Mesenchymal stem cell (in vitro differentiated cells and primary cell): Measurements from ENCODE around the gene CPXM2.

Experiments used
- DNase-seq: peaks from one replicate; pipeline ENCODE4 v3.0.0-alpha.2; 2013
- H2AFZ ChIP-seq: one replicate; pipeline ENCODE4 v1.6.1; 2013; ENCODE audit warnings: low read depth, mild to moderate bottlenecking, control low read depth, inconsistent platforms, low read length, moderate library complexity
- H2AK5ac ChIP-seq: 2 replicates; pipeline ENCODE4 v1.6.1; 2013; ENCODE audit warnings: low read length, moderate library complexity, mild to moderate bottlenecking, inconsistent platforms; ENCODE audit not compliant: severe bottlenecking
- H2BK120ac ChIP-seq: one replicate; pipeline ENCODE4 v1.6.1; 2013; ENCODE audit warnings: low read depth, mild to moderate bottlenecking, inconsistent platforms, low read length, moderate library complexity
- H2BK12ac ChIP-seq, 2 experiments: one replicate each; pipeline ENCODE4 v1.6.1; 2013; ENCODE audit warnings: inconsistent platforms in 2 of 2, low read length in 2 of 2, mild to moderate bottlenecking in 2 of 2, moderate library complexity in 2 of 2, control low read depth in 1 of 2
- H2BK15ac ChIP-seq: one replicate; pipeline ENCODE4 v1.6.1; 2013; ENCODE audit warnings: mild to moderate bottlenecking, low read depth, inconsistent platforms; ENCODE audit not compliant: poor library complexity, severe bottlenecking
- H2BK5ac ChIP-seq: 2 replicates; pipeline ENCODE4 v1.6.1; 2013; ENCODE audit warnings: low read depth, mild to moderate bottlenecking, low read length, control low read depth, inconsistent platforms; ENCODE audit not compliant: poor library complexity, severe bottlenecking
- H3K14ac ChIP-seq, 2 experiments: one replicate each; pipeline ENCODE4 v1.6.1; 2013; ENCODE audit warnings: inconsistent platforms in 2 of 2, low read length in 2 of 2, control low read depth in 1 of 2, mild to moderate bottlenecking in 1 of 2, moderate library complexity in 1 of 2
- H3K18ac ChIP-seq, 2 experiments: one replicate each; pipeline ENCODE4 v1.6.1; 2013; ENCODE audit warnings: inconsistent platforms in 2 of 2, low read length in 2 of 2, control low read depth in 1 of 2, low read depth in 1 of 2, mild to moderate bottlenecking in 1 of 2
- H3K23ac ChIP-seq, 2 experiments: one replicate each; pipeline ENCODE4 v1.6.1; 2013; ENCODE audit warnings: inconsistent platforms in 2 of 2, low read length in 2 of 2, mild to moderate bottlenecking in 2 of 2, moderate library complexity in 2 of 2, control low read depth in 1 of 2
- H3K27ac ChIP-seq: 2 replicates; pipeline ENCODE4 v1.5.1; 2013; ENCODE audit warnings: mild to moderate bottlenecking, moderate library complexity, low read length, control low read depth, inconsistent platforms; ENCODE audit not compliant: poor library complexity, severe bottlenecking
- H3K27me3 ChIP-seq, 2 experiments: 2 replicates each; pipeline versions ENCODE4 v1.6.1 to v1.7.0; 2013; ENCODE audit warnings: low read length in 2 of 2, mild to moderate bottlenecking in 2 of 2, moderate library complexity in 2 of 2, control low read depth in 1 of 2, inconsistent platforms in 1 of 2; ENCODE audit not compliant: control insufficient read depth in 1 of 2, insufficient read depth in 1 of 2
- H3K36me3 ChIP-seq, 2 experiments: 2 replicates each; pipeline versions ENCODE4 v1.6.1 to v1.7.0; 2013; ENCODE audit warnings: low read length in 2 of 2, control low read depth in 1 of 2, inconsistent platforms in 1 of 2, low read depth in 1 of 2, mild to moderate bottlenecking in 1 of 2; ENCODE audit not compliant: insufficient read depth in 2 of 2, control insufficient read depth in 1 of 2
- H3K4ac ChIP-seq, 2 experiments: one replicate each; pipeline ENCODE4 v1.6.1; 2013; ENCODE audit warnings: inconsistent platforms in 2 of 2, low read length in 2 of 2, mild to moderate bottlenecking in 2 of 2, moderate library complexity in 2 of 2, control low read depth in 1 of 2, low read depth in 1 of 2
- H3K4me1 ChIP-seq: 2 replicates; pipeline ENCODE4 v1.6.1; 2013; ENCODE audit warnings: low read depth, low read length, control low read depth; ENCODE audit not compliant: control insufficient read depth, insufficient read depth
- H3K4me2 ChIP-seq: 2 replicates; pipeline ENCODE4 v1.6.1; 2013; ENCODE audit warnings: low read length, mild to moderate bottlenecking, inconsistent platforms; ENCODE audit not compliant: poor library complexity, severe bottlenecking
- H3K4me3 ChIP-seq, 2 experiments: 2 replicates each; pipeline versions ENCODE4 v1.5.1 to v1.7.0; 2013; ENCODE audit warnings: low read length in 2 of 2, mild to moderate bottlenecking in 2 of 2, control low read depth in 1 of 2, low read depth in 1 of 2; ENCODE audit not compliant: insufficient read depth in 1 of 2
- H3K79me1 ChIP-seq: replicated peaks from 2 replicates; pipeline ENCODE4 v1.6.1; 2013; ENCODE audit warnings: mild to moderate bottlenecking, control low read depth, low read length, inconsistent platforms; ENCODE audit not compliant: poor library complexity, severe bottlenecking
- H3K9ac ChIP-seq: 2 replicates; pipeline ENCODE4 v1.7.0; 2013; ENCODE audit warnings: mild to moderate bottlenecking, low read length, moderate library complexity
- H3K9me3 ChIP-seq: 2 replicates; pipeline ENCODE4 v1.7.0; 2013; ENCODE audit warnings: mild to moderate bottlenecking, low read length; ENCODE audit not compliant: control insufficient read depth
- H4K8ac ChIP-seq: one replicate; pipeline ENCODE4 v1.6.1; 2013; ENCODE audit warnings: inconsistent platforms, mild to moderate bottlenecking, low read length, moderate library complexity
- H4K91ac ChIP-seq: one replicate; pipeline ENCODE4 v1.6.1; 2013; ENCODE audit warnings: mild to moderate bottlenecking, low read length, inconsistent platforms
- WGBS: methylation state at CpG from one replicate; pipeline ENCODE4 v1.1.7; 2013; ENCODE audit warnings: mixed read lengths; 5-methylcytosine and 5-hydroxymethylcytosine counted together

Gene CPXM2

GRCh38 chr10:123878666-123879303, 12.8 kb downstream of the CPXM2 start:
- Histone ChIP-seq H3K36me3 (peaks cover 0 to 17% of the 10 kb centered on the region in 2 experiments), H2AFZ (no peak overlapping the region), H2BK120ac (no peak overlapping the region), H3K9me3 (peaks cover 10% of the 10 kb centered on the region), H3K18ac (no peak overlapping the region), H4K8ac (no peak overlapping the region), H3K14ac (no peak overlapping the region), H3K27ac (no peak overlapping the region), H3K9ac (no peak overlapping the region), H3K4me3 (no peak overlapping the region), H2BK12ac (no peak overlapping the region), H4K91ac (no peak overlapping the region), H3K23ac (no peak overlapping the region), H3K4ac (no peak overlapping the region), H3K27me3 (no peaks in the 10 kb centered on the region), H3K79me1 (no peaks in the 10 kb centered on the region), H3K4me2 (no peak overlapping the region), H2BK5ac (no peak overlapping the region), H2AK5ac (no peak overlapping the region), H3K4me1 (no peaks in the 10 kb centered on the region), H2BK15ac (no peak overlapping the region)
- WGBS = 57% methylated on average over 7 of the region's 7 CpGs
- no peak for DNase-seq

GRCh38 chr10:123870260-123870659, 21.3 kb downstream of the CPXM2 start:
- no peak overlapping the region for H3K18ac ChIP-seq
- H3K9ac ChIP-seq = no peak overlapping the region
- WGBS = 75% methylated on average over 8 of the region's 8 CpGs
- no peaks in the 10 kb centered on the region for H3K79me1 ChIP-seq
- DNase-seq = no peak
- H3K36me3 ChIP-seq = no peaks in the 10 kb centered on the region
- no peak overlapping the region for H2BK15ac ChIP-seq
- H2AK5ac ChIP-seq = no peak overlapping the region
- H3K4me2 ChIP-seq = peak overlapping the region; percentile 14
- H3K4ac ChIP-seq = no peak overlapping the region
- H3K4me1 ChIP-seq = peaks cover 5% of the 10 kb centered on the region
- H3K9me3 ChIP-seq = peaks cover 3% of the 10 kb centered on the region
- H3K14ac ChIP-seq = no peak overlapping the region
- no peak overlapping the region for H2BK120ac ChIP-seq
- H3K27ac ChIP-seq = peak overlapping the region; percentile 39
- H2BK12ac ChIP-seq = no peak overlapping the region
- H3K4me3 ChIP-seq = no peak overlapping the region
- H4K91ac ChIP-seq = no peak overlapping the region
- no peak overlapping the region for H2BK5ac ChIP-seq
- no peak overlapping the region for H2AFZ ChIP-seq
- peaks cover 3 to 7% of the 10 kb centered on the region in 2 experiments for H3K27me3 ChIP-seq
- no peak overlapping the region for H3K23ac ChIP-seq
- no peak overlapping the region for H4K8ac ChIP-seq

GRCh38 chr10:123869020-123869414, 22.6 kb downstream of the CPXM2 start:
- no peak overlapping the region for H4K91ac ChIP-seq
- no peak overlapping the region for H3K4me2 ChIP-seq
- H3K4me3 ChIP-seq = no peak overlapping the region
- no peak overlapping the region for H2AFZ ChIP-seq
- no peak overlapping the region for H3K4ac ChIP-seq
- H3K27me3 ChIP-seq = peaks cover 3 to 9% of the 10 kb centered on the region in 2 experiments
- H3K23ac ChIP-seq = no peak overlapping the region
- DNase-seq = no peak
- H3K27ac ChIP-seq = no peak overlapping the region
- no peak overlapping the region for H3K9ac ChIP-seq
- H2BK12ac ChIP-seq = no peak overlapping the region
- H2BK15ac ChIP-seq = no peak overlapping the region
- no peak overlapping the region for H2AK5ac ChIP-seq
- no peaks in the 10 kb centered on the region for H3K79me1 ChIP-seq
- peaks cover 5% of the 10 kb centered on the region for H3K4me1 ChIP-seq
- no peaks in the 10 kb centered on the region for H3K36me3 ChIP-seq
- H3K14ac ChIP-seq = no peak overlapping the region
- 92% methylated on average over 4 of the region's 7 CpGs for WGBS
- no peak overlapping the region for H3K18ac ChIP-seq
- H2BK5ac ChIP-seq = no peak overlapping the region
- H4K8ac ChIP-seq = no peak overlapping the region
- H3K9me3 ChIP-seq = peaks cover 3% of the 10 kb centered on the region
- no peak overlapping the region for H2BK120ac ChIP-seq

GRCh38 chr10:123868038-123869019, 23.3 kb downstream of the CPXM2 start:
- no peak overlapping the region for H3K9ac ChIP-seq
- H2AFZ ChIP-seq = no peak overlapping the region
- H4K91ac ChIP-seq = no peak overlapping the region
- H3K4me2 ChIP-seq = no peak overlapping the region
- no peak overlapping the region for H3K23ac ChIP-seq
- H2BK15ac ChIP-seq = no peak overlapping the region
- H3K4me1 ChIP-seq = peaks cover 5% of the 10 kb centered on the region
- no peak overlapping the region for H2BK5ac ChIP-seq
- peaks cover 1% of the 10 kb centered on the region for H3K9me3 ChIP-seq
- no peak overlapping the region for H2BK12ac ChIP-seq
- WGBS = 82% methylated on average over 15 of the region's 15 CpGs
- H3K27ac ChIP-seq = no peak overlapping the region
- no peak overlapping the region for H3K14ac ChIP-seq
- no peak overlapping the region for H3K4me3 ChIP-seq
- no peak overlapping the region for H3K4ac ChIP-seq
- no peak overlapping the region for H2BK120ac ChIP-seq
- no peak overlapping the region for H2AK5ac ChIP-seq
- H3K36me3 ChIP-seq = no peaks in the 10 kb centered on the region
- no peaks in the 10 kb centered on the region for H3K79me1 ChIP-seq
- peaks cover 3 to 9% of the 10 kb centered on the region in 2 experiments for H3K27me3 ChIP-seq
- DNase-seq = no peak
- no peak overlapping the region for H4K8ac ChIP-seq
- H3K18ac ChIP-seq = no peak overlapping the region
